NCI-H1417 treated with DMSO at 0.1 percent for 48 hours (cell line): ENCODE results near the gene CASP12.
"Not testable (repeated sequence)": the region's sequence is repeated elsewhere in the genome, so short reads cannot be mapped to it uniquely, and the experiment has no call there.

Source experiments
- DNase-seq: peaks from one replicate; lab custom pipeline; 2025; lab: John Stamatoyannopoulos, UW

CASP12 gene

DNA sequence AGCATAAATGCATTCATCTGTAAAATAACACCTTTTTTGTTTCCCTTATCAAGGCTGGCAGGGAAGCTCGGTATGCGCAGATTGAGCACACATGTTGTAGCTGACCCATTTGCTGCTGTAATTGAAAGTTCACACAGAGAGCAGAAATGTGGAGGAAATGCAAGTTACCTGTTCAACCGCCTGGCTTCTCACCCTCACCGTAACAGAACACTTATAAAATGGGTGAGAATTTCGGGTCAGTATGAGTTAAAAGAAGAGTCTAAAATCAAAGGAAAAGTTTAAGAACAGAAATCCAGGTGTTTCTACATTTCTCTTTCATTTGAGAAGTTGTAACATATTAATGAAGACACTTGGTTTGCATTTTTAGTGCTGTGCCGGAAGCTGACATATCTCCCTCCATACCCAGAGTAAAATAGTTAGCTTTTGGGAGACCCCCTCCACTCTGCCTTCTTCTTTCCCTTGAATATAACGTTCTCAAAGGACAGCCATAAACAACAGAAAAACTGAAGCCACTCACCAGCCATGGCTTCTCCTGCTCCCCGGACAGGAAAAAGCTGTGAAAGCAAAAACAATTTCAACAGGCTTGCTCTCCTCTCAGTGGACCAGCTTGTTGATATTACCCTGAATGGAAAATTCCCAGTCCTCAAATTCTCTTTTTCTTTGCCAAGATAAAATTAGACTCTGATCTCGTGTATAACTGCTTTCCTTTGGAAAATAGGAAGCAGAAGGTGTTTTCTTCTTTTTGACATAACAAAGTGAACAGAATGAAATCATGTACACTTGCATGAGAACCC, at the start of gene CASP12:
Gene CASP12, minus strand, starts transcription at position 570 of the 794 bp plus-strand sequence.
- no peak for DNase-seq

DNA sequence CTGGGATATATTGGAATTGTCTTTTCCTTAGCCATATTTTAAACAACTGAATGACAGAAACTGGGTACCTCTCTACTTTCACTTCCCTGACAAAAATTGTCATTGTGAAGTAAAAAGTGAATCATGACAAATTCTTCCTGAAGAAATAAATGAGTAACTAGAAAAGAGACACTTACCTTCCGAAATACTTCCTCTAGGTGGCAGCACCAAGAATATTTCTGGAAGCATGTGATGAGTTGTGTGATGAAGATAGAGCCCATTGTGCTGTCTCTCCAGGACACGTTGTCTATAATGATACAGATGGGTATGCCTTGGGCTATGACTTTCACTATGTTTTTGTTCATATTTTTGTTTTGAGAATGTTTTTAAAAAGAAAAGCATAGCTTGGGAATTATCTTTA, 48.6 kb upstream of the CASP12 start:
- DNase-seq: no peak

DNA sequence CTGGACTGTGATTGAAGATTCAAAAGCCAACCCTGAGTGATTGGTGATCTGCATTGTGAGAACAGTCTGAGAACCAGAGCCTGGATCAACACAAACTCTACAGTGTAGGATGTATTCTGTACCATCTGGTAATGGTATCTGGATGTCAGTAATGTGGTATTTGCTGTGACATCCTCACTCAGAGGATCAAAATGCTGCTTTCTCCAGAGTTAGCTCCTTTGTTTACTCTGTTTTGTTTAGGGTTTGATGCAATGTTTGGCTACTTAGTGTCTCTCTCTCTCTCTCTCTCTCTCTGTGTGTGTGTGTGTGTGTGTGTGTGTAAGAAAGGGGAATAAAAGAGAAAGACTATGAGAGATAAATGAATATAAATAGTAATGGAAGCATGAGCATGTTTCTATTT, 45.8 kb upstream of the CASP12 start:
- no peak for DNase-seq

DNA sequence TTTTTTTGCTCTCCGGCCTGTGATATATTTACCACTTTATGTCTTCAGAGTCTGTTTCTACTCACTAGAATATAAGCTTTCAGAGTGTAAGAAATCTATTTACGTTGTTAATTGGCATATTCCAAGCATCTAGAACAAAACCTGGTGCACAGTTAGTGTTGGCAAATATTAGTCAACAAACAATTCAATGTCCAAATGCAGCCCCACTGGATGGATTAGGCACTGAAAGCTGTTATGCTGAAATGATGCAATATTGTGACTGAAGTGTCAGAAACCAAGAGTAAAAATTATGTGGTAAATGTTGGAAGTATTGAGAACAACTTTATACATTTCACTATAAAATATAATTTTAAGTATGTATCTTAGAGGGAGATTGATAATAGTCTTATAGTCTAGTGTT, 45.3 kb upstream of the CASP12 start:
- DNase-seq: no peak

DNA sequence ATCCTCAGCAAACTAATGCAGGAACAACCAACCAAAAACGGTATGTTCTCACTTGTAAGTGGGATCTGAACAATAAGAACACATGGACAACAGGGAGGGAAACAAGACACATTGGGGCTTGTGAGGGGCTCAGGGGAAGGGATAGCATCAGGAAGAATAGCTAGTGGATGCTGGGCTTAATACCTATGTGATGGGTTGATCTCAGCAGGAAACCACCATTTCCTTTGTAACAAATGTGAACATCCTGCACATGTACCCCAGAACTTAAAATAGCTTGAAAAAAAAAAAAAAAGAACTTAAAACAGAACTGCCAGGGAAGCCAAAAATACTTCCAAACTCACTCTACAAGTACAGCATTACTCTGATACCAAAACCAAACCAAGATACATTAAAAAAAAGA, 36.3 kb upstream of the CASP12 start:
- no peak for DNase-seq

DNA sequence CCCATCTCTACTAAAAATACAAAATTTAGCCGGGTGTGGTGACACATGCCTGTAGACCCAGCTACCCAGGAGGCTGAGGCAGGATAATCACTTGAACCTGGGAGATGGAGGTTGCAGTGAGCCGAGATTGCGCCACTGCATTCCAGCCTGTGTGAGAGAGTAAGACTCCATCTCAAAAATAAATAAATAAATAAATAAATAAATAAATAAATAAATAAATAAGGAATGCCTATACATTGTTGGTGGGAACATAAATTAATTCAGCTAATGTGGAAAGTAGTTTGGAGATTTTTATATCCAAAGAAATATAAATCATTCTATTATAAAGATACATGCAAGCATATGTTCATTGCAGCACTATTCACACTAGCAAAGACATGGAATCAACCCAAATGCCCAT, 35.8 kb upstream of the CASP12 start:
- not testable (repeated sequence) for DNase-seq

DNA sequence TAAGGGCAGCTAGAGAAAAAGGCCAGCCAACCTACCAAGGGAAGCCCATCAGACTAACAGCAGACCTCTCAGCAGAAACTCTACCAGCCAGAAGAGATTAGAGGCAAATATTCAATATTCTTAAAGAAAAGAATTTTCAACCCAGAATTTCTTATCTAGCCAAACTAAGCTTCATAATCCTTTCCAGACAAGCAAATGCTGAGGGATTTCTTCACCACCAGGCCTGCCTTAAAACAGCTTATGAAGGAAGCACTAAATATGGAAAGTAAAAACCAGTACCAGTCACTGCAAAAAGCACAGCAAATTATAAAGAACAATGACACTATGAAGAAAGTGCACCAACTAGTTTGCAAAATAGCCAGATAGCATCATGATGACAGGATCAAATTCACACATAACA, 30.6 kb upstream of the CASP12 start:
- DNase-seq: no peak

DNA sequence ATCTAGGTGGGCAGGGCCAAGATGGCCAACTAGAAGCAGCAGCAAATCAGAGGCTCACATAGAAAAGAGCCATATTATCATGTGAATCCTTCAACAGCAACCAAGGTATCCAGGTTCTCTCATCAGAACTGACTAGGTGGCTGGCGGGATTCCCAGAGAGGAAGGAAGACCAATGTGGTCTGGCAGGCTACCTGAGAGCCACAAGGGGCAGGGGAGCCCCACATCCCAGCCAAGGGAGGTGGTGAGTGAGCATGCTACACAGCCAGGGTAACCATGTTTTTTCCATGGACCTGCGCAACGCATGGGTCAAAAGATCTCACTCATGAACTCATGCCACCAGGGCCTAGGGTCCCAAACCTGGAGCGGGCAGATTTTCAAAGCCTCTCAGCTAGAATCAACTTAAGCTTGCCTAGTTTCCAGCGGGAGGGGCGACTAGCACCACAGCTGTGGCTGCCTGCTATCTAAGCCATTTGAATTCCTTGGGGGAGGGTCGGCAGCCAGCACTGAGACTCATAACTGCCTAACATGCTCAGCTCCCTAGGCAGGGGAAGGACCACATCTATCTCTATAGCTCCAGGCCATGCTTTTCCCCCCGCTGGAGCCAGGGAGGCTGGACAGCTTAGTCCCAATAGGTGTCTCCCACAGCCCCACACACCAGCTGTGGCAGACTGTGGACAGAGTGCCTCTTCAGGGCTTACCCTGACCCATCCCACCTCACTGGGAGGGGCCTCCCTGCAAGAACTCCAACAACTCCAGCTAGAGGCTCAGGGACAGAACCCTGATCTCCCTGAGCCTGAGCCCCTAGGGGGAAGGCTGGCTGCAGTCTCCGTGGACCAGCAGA, 28.7 kb upstream of the CASP12 start:
- no peak for DNase-seq

DNA sequence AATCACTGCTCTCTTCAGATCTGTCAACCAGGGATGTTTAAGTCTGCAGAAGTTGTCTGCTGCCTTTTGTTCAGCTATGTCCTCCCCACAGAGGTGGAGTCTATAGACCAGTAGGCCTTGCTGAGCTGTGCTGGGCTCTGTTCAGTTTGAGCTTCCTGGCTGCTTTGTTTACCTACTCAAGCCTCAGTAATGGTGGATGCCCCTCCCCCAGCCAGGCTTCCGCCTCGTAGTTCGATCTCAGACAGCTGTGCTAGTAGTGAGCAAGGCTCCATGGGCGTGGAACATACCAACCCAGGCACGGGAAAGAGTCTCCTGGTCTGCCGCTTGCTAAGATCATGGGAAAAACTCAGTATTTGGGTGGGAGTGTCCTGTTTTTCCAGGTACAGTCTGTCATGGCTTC, 27.6 kb upstream of the CASP12 start:
- no peak for DNase-seq

DNA sequence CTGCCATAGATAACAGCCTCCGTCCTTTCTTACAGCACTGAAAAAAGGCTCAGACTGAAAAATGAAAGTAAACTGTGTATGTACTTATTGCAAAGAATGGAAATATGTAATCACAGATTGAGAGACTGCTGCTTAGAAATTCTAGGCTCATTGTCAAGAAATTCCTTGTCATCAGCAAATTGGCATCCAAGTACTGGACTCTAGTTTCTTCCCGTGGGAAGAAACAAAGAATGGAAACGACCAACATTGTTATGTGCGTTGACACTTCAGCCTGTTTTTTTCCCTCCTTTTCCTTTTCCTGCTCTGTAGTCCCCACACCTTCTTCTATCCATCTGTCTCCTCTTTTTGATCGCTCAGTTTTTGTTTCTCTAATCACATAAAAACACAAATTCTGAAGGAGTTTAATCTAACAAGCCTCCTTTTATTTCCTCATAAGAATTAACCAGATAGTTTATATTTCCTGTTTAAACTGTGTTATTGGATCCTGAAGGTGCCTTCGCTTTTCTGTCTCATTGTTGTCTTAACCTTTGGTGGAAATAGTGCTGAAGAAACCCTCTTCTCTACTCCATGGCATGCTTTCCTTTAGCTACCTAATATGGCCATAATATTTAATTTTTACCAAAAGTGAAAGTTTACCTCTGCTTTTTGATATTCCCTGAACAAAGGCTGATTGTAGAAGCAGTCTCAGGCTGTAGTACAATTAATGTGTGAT, 20.0 kb upstream of the CASP12 start:
- DNase-seq: no peak

DNA sequence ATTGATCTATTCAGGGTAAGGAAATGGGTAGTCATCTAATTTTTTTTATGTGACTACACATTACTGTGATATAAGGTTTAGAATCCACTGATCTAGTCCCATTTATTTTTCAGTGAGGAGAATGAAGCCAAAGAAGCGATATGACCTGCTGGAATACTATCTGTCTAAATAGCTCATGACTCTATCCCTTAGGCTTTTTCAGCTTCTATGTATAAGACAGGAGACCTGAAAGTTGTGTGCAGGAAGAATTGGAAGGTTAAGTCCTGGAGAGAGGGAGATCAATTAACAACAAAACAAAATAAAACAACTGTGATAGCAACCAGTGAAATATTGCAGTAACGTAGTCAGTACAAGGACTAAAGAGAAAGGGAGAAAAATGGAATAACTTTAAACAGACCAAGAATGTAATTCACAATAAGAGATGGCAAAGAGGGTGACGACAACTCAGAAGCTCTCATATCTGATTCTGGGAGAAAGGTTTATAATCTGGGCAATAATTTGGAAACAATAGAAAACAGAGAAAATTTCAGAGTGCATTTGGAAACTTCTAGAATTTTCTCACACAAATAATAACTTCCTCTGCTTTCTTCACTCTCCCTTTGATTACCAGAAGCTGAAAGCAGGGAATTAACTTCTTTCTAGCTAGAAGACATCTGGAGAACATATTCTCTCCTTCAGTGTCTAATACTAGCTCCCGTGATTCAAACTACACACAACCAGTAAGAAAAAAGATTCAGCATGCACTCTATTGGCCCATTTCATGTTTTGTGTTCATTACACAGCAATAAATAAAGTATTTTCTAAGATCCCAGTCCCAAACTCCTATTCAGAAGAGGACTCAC, 19.2 kb upstream of the CASP12 start:
- no peak for DNase-seq

DNA sequence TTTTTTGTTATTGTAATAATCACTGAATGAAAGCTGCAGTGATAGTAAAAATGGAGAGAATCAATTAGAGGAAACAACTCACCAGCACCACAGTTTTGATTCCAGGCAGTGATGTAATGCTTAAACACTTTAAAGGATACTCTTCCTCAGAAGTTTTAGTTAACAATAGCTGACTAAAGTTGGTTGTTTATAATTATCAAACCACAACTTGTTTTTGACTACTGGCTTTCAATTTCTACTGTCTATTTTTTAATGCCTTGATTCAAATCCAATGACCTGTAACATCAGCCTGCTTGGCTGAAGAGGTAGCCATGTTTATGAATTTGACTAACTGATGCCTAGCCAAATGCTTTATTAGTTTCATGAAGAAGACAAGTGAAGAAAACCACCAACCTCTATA, 18.2 kb upstream of the CASP12 start:
- DNase-seq: no peak

DNA sequence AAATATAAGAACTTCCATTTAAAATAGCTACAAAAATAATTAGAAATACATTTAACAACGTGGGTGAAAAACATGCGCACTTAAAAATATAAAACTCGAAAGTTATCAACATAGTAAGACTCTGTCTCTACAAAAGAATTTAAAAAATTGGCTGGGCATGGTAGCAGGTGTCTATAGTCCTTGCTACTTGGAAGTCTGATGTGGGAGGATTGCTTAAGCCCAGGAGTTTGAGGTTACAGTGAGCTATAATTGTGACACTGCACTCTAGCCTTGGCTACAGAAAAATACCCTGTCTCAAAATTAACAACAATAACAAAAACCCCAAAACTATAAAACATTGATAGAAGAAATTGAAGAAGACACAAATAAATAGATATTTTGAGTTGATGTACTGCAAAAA, 13.8 kb upstream of the CASP12 start:
- no peak for DNase-seq

DNA sequence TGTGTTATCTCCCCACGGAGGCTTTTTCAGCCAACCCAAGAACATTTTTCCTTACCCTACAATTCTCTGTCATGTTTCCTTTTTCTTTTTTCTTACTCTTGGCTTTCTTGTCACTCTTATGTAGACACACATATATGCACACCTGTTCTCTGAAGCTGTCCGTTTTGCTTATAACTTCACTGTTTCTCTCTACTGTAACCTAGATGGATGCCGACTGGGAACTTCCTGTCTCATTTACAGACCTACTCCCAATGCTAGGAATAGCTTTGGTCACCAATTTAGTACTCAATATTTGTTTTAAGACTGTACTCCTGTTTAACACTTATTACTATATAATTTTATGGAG, 9.9 kb upstream of the CASP12 start:
- no peak for DNase-seq

DNA sequence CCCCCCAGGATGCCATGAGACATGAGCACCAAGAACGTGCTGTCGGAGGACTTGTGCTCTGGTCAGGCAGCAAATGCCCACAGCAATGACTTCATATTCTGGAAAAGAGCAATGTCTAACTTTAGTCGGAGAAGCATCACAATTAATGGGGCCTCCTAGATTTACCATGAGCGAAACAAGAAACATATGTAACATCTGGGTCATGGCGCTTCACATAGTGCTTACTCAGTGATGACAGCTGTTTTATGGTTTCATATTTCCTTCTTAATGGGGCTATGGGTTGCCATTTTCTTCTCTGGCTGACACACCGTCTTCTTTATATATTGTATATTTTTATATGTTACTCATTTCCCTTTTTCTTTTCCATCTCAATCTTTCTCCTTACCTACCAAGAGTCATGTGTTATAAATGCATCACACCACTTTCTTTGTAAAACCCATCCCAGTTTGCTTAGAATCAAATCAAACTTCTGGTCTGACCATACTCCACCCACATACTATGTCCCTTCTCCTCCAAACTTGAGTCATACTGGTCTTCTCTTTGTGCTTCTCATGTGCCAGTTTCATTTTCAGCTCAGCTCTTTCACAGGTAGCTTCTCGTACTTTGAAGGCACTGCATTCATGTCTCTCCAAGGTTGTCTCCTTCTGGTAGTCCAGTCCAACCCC, 9.4 kb upstream of the CASP12 start:
- DNase-seq: no peak

DNA sequence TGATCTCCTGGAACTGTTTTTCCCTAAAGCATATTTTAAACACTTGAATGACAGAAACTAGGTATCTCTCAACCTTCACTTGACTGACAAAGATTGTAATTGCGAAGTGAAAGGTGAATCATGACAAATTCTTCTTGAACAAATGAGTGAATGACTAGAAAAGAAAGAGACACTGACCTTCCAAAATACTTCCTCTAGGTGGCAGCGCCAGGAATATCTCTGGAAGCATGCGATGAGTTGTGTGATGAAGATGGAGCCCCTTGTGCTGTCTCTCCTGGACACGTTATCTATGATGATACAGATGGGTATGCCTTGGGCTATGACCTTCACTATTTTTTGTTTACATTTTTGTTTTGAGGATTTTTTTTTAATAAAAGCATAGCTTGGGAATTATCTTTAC, 7.0 kb upstream of the CASP12 start:
- no peak for DNase-seq

DNA sequence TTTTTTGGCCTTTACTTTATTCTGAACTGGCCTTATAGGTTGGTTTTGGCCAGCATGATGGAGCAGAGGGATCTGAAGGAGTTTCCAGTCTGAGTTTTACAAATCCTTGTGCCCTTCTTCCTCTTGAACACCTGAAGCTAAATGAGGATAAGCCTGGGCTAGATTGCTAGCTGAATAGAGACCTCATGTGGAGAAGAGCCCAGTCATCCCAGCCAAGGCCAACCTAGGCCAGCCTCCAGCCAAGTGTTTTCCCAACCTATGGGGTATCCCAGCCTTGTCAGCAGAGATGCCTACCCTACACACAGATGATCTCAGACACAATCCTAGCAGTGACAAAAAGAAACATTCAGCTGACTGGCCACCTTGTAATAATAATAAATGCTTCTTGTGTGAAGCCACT, 966 bp upstream of the CASP12 start:
- DNase-seq: no peak

DNA sequence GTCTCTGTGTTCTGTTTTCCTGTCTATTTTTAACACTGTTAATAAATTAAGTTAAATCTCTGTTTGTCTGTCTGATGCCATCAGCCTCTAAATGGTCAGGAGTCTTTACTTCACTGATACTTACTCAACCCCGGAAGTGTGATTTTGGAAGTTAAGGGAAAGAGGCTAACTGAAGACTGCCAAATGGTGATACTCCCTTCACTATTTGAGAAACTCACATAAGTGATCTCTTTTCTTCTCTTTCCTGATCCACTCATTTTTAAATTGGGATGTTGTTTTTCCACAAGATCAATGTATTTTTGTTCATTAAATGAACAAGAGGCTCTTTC, 389 bp upstream of the CASP12 start:
- no peak for DNase-seq

DNA sequence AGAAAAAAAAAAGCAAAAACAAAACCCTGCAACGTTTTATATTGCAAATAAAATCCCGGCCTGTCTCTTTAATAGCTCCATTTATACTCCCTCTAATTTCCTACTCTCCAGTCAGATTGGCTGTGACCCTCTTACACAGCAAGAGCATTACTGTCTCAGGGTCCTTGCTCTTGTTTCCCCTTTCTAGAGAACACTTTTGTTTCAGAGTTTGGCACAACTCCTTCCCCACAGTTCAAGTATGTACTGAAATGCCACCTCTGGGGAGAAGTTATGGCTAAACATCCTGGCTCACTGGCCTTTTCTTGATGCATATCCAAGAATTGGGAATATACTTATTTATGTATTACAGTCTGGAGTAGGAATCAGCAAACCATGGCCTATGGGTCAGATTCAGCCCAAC, 2.6 kb downstream of the CASP12 start:
- DNase-seq: no peak

DNA sequence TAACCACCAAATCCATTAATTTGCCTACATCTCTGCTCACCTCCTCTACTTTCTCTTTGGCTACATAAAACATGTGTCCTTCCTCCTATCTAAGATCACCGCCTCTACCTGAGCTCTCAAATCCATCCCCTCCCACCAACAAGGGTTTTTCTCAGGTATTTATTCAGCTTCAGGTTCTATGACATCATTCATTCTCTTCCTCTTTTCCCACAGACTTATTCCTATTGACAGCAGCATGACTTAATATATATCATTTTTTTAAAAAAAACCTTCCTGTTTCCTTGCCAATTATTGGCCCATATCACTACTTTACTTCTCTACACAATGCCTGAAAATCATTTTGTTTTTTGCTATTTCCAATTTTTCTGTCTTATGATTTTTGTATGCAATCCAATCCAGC, 4.4 kb downstream of the CASP12 start:
- no peak for DNase-seq

DNA sequence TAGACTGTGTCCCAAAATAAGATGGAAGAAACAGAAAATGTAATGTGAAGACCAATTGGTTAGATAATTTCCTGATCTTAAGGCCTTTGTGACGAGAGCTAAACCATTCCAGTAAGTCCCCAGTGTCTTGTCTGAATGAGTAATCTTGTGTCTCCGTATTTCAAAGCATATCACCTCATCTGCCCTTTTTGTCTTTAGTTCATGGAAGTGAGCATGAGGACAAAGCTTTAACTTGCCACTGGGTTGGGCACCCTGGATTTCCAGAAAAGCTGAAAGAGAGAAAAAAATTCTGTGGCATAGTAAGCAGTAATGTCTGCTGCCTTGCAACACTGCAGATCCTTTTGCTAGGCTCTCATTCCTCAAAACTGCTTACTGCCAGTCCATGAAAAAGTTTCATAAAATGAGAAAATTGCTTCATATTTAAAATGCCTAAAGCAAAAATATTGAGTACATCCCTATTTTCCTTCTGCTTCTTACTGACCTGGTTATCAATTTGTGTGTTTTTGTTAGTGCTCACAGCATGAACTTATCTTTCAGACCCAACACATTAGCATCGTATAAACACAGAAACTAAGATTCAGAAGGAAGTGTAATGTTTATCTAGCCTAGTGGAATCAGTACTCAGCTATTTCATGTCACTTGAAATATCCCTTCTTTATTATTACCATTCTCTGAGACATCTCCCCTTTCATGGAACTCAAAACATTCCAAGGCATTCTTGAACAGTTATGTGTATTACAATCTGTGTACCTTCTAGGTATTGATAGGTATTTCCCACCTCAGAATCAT, 5.3 kb downstream of the CASP12 start:
- DNase-seq: no peak
